Ishikawa (cell line): Measurements from ENCODE around the gene LCE7A.

Source experiments
- CEBPB ChIP-seq: IDR thresholded peaks from 2 replicates; pipeline ENCODE4 v1.6.1; 2012
- CREB1 ChIP-seq: IDR thresholded peaks from 2 replicates; pipeline ENCODE4 v1.6.1; 2012; ENCODE audit warnings: low read depth
- EGR1 ChIP-seq: IDR thresholded peaks from 2 replicates; pipeline ENCODE4 v1.6.1; 2012
- EP300 ChIP-seq: IDR thresholded peaks from 2 replicates; pipeline ENCODE4 v1.6.1; 2012; ENCODE audit warnings: borderline replicate concordance
- FOXM1 ChIP-seq: IDR thresholded peaks from 2 replicates; pipeline ENCODE4 v1.6.1; 2012; ENCODE audit warnings: low read depth, borderline replicate concordance
- NFIC ChIP-seq: IDR thresholded peaks from 2 replicates; pipeline ENCODE4 v1.6.1; 2012
- RAD21 ChIP-seq: IDR thresholded peaks from 2 replicates; pipeline ENCODE4 v1.6.1; 2012; ENCODE audit warnings: low read depth
- TAF1 ChIP-seq: IDR thresholded peaks from 2 replicates; pipeline ENCODE4 v1.6.1; 2012; ENCODE audit warnings: low read depth, mild to moderate bottlenecking
- TCF12 ChIP-seq: IDR thresholded peaks from 2 replicates; pipeline ENCODE4 v1.6.1; 2012; ENCODE audit warnings: low read depth
- TEAD4 ChIP-seq: IDR thresholded peaks from 2 replicates; pipeline ENCODE4 v1.6.1; 2012
- YY1 ChIP-seq: IDR thresholded peaks from 2 replicates; pipeline ENCODE4 v1.6.1; 2012; ENCODE audit warnings: low read depth
- ZBTB7A ChIP-seq: IDR thresholded peaks from 2 replicates; pipeline ENCODE4 v1.6.1; 2012; ENCODE audit warnings: low read depth
- TF ChIP-seq, protein P1 (sequence below): IDR thresholded peaks from 2 replicates; pipeline ENCODE4 v1.6.1; 2012
- TF ChIP-seq, protein P2 (sequence below): IDR thresholded peaks from 2 replicates; pipeline ENCODE4 v1.6.1; 2012
- TF ChIP-seq, protein P3 (sequence below): IDR thresholded peaks from 2 replicates; pipeline ENCODE4 v1.6.1; 2012; ENCODE audit warnings: low read depth, mild to moderate bottlenecking

The LCE7A gene

DNA sequence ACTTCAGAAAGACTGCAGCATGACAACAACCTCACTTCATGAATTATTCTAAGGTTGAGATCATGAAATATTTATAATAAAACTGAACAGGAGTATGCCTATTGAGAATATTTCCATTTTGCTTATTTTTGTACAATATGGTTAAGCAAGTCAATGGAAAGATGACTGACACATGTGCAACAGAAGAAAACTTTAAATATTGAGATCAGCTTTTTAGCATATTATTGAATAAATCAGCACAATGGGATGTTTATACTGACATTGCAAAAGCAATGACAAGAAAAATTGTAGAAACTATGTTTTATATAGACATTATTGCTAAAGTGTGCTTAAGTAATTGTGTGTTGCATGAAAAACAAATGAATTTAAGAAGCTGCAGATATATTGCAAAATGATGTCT is 4.6 kb downstream of the LCE7A start:
- TF ChIP-seq NFIC (no peak), TAF1 (no peak), EGR1 (no peak), RAD21 (no peak), YY1 (no peak), ZBTB7A (no peak), CEBPB (no peak), EP300 (no peak)
- TF ChIP-seq, protein P1, sequence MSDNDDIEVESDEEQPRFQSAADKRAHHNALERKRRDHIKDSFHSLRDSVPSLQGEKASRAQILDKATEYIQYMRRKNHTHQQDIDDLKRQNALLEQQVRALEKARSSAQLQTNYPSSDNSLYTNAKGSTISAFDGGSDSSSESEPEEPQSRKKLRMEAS, result no peak
- TF ChIP-seq, protein P2, sequence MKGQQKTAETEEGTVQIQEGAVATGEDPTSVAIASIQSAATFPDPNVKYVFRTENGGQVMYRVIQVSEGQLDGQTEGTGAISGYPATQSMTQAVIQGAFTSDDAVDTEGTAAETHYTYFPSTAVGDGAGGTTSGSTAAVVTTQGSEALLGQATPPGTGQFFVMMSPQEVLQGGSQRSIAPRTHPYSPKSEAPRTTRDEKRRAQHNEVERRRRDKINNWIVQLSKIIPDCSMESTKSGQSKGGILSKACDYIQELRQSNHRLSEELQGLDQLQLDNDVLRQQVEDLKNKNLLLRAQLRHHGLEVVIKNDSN, result no peak

DNA sequence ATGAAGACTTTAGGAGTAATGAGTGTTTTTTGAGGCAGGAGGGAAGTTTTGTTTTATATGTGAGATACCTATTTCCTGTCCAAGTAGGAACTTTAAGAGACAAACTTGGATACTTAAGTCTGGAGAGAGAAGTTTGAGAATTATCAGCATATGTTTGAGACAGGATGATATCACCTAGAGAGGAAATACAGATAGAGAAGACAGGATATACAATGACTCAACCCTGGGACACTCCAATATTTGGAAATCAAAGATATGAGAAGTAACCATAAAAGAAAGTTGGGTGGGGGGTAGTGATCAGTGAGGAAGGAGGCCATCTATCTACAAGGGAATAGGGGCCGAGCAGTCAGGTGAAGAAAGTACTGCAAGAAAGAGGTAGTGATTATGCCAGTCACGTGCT is 6.5 kb downstream of the LCE7A start:
- TF ChIP-seq ZBTB7A, result no peak
- TF ChIP-seq TAF1, result no peak
- no peak for TF ChIP-seq CREB1

DNA sequence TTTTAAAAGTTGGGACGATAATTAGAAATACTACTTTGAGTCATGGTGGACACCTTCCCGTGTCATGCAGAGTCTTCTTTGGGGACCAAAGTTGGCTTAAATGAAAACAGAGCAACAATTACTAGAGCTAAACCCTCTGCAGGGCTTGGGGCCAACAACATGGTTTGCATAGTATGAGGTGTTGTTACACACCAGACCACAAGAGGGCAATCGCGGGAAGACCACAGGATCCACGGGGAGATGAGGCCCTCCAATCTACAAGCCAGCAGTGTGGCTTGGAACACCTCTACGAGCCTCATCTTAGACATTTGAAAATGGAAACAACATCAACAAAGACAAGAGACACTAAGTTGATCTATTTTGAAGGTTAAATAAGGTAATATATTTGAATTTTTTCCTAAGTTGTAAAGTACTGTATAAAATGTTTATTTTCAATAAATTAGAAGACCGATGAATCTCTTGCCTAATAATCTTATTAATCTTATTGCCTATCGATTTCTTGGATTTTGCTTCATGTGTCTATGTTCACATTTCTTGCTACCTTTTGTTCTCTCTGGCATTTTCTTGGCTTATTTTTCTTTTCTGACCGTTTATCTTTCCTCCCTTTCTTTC is 10.1 kb downstream of the LCE7A start:
- TF ChIP-seq RAD21, result peak; percentile 68
- no peak for TF ChIP-seq YY1

DNA sequence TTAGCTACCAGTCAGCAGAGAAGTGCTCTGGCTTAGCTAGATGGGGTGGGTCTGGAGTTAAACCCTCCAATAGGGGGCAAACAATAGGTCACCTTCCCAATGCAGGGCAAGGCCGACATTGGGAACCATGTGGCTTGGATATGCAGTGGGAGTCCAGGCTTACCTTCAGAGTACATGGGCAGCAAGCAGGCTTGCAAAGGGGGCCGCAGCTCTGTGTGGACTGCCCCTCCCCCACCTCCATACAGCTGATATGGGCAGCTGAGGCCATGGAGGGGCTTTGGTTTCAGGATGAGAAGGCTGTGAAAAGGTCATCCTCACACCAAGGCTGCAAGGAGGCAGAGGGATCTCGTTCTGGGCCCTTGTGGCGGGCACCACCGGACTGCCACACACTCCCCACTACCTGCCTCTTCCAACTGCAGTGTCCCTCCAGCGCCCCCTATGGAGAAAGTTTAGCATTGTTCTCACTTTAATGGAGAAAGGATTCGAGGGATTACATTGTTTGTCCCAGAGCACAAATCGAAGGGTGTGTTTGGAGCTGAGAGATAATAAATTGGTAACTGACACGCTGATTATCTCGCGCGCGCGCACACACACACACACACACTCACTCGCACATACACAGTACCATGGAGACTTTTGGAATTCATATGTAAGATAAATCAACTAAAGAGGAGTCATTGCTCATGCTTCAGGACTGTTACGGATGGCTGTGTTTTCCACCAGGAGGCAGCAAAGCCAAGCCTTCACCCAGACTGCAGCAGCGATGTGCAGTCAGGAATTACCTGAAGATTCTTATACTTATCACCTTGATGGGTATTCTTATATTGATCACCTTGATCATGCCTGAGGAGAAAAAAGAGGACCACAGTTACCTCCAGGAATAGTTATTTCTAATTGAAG is 11.3 kb downstream of the LCE7A start:
- TF ChIP-seq NFIC (no peak), RAD21 (peak; percentile 60)

DNA sequence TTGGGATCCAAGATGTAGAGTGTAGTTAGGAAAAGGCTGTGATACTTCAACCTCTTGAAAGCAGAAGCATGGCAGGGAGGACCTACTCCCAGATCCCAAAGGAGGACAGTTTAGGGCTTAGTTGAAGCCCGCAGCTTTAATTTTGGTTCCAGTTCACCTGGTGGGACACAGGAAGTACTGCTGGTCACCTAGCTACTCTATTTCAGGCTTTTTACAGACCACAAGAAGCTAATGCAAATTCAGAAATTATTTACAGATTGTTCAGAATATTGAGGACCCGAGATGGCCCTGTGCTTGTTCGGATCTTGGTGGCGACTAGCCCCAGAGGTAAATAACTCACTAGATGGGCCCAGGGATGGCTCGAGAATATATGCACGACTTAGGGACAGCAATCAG is 11.9 kb downstream of the LCE7A start:
- TF ChIP-seq ZBTB7A (no peak), EGR1 (no peak), CREB1 (no peak), RAD21 (no peak), YY1 (no peak)

DNA sequence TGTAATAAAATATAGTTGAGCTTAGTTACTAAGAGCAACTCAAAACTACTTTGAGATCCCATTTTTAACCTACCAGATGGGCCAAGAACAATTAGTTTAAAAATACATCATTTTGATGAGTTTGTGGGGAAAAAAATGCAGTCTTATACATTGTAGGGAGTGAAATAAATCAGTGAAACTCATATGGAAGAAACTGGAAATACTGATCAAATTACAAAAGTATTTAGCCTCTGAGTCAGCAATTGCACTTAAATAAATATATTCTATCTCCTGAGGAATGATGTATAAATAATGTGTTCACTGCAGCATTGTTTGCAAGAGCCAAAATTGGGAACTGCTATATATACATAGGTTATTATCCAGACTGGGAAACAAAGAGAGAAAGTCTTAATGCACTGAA is 13.7 kb downstream of the LCE7A start:
- TF ChIP-seq YY1 (no peak), EP300 (no peak)
- TF ChIP-seq, protein P3, sequence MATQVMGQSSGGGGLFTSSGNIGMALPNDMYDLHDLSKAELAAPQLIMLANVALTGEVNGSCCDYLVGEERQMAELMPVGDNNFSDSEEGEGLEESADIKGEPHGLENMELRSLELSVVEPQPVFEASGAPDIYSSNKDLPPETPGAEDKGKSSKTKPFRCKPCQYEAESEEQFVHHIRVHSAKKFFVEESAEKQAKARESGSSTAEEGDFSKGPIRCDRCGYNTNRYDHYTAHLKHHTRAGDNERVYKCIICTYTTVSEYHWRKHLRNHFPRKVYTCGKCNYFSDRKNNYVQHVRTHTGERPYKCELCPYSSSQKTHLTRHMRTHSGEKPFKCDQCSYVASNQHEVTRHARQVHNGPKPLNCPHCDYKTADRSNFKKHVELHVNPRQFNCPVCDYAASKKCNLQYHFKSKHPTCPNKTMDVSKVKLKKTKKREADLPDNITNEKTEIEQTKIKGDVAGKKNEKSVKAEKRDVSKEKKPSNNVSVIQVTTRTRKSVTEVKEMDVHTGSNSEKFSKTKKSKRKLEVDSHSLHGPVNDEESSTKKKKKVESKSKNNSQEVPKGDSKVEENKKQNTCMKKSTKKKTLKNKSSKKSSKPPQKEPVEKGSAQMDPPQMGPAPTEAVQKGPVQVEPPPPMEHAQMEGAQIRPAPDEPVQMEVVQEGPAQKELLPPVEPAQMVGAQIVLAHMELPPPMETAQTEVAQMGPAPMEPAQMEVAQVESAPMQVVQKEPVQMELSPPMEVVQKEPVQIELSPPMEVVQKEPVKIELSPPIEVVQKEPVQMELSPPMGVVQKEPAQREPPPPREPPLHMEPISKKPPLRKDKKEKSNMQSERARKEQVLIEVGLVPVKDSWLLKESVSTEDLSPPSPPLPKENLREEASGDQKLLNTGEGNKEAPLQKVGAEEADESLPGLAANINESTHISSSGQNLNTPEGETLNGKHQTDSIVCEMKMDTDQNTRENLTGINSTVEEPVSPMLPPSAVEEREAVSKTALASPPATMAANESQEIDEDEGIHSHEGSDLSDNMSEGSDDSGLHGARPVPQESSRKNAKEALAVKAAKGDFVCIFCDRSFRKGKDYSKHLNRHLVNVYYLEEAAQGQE, result no peak

DNA sequence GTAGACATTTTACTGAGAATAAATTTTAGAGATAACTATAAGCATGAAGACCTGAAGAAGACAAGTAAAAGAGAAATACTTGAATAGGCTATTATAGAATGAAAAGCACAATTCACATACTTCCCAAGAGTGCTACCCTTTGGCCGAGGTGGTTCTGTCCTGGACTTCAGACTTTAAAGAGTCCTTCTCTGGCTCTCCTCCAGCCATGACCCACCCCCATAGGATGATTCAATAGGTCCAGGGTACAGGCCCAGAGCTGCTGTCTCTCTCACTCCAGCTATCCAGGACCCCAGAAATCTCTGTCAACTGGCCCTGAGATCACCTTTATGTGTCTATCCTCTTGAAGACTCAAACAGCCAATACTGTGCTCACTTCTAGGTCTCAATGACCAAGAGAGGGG is 17.0 kb downstream of the LCE7A start:
- TF ChIP-seq FOXM1 (no peak), YY1 (no peak), EGR1 (no peak), CEBPB (no peak), EP300 (no peak), TEAD4 (no peak), TCF12 (no peak), RAD21 (no peak), TAF1 (no peak), CREB1 (no peak), ZBTB7A (no peak), NFIC (no peak)
- TF ChIP-seq, protein P1, result no peak
- TF ChIP-seq, protein P3, result no peak
- TF ChIP-seq, protein P2, result no peak
